Measurements from ENCODE around the gene RBM27.
A peak's percentile ranks its signal among the peaks of the same experiment; 100 is the strongest.
"Not testable (repeated sequence)": the region's sequence is repeated elsewhere in the genome, so short reads cannot be mapped to it uniquely, and the experiment has no call there.

The RBM27 gene

DNA sequence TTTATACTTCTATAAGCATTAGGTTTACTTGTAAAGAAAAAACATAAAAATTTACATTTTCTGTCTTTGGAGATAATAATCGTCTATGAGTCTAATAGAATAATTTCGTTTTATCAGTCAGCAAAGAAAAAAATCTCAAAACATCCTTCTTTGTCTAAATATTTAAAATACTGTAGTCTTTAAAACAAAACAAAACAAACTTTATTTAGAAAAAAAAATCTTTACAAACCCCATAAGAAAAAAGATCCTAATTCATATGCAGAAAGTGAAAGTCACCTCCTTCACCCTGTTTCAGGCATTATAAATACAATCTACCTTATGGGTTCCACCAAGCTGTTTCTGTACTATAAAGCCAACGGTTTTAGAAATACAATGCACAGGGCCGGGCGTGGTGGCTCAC lies 26.6 kb upstream of the RBM27 start:
- no peak overlapping the region for H3K4ac ChIP-seq (ENCODE audit: low read depth, low read length)
- H2BK5ac ChIP-seq (ENCODE audit: low read depth, low read length, poor library complexity), result no peak overlapping the region
- WGBS (ENCODE audit: extremely low coverage, insufficient coverage, insufficient read length), result no CpG with 5 or more reads among the region's 5 CpGs
- no peaks in the 10 kb centered on the region for H3K9me3 ChIP-seq (ENCODE audit: insufficient read depth, low read depth, low read length)
- H3K9ac ChIP-seq (ENCODE audit: low read length), result no peak overlapping the region
- no peak overlapping the region for H2AFZ ChIP-seq (ENCODE audit: insufficient read depth, low read length, poor library complexity)
- no peak overlapping the region for H2BK120ac ChIP-seq (ENCODE audit: insufficient read depth, low read length, poor library complexity)
- H3K18ac ChIP-seq (ENCODE audit: low read length), result no peak overlapping the region
- peaks cover 5 to 8% of the 10 kb centered on the region in 2 experiments for H3K36me3 ChIP-seq (ENCODE audit: control insufficient read depth in 1 of 2, insufficient read depth in 2 of 2, low read length in 2 of 2)
- peaks cover 2 to 3% of the 10 kb centered on the region in 2 experiments for H3K4me1 ChIP-seq (ENCODE audit: control insufficient read depth in 1 of 2, insufficient read depth in 2 of 2, low read length in 2 of 2)
- H2AK5ac ChIP-seq (ENCODE audit: low read length), result no peak overlapping the region
- no peak overlapping the region for H3K4me2 ChIP-seq (ENCODE audit: low read length)
- H3K27me3 ChIP-seq (ENCODE audit: insufficient read depth, low read length), result no peaks in the 10 kb centered on the region
- no peak overlapping the region for H4K91ac ChIP-seq (ENCODE audit: low read depth, low read length)
- no peak overlapping the region for H3K27ac ChIP-seq (ENCODE audit: low read depth, low read length)
- no peak overlapping the region for H3K4me3 ChIP-seq (ENCODE audit: low read depth, low read length)
- no peak overlapping the region for H4K8ac ChIP-seq (ENCODE audit: low read depth, low read length)
- no peak overlapping the region for H2BK12ac ChIP-seq (ENCODE audit: low read length)
- H4K12ac ChIP-seq (ENCODE audit: low read depth, low read length), result no peak overlapping the region
- no peak for DNase-seq
- H3K79me1 ChIP-seq (ENCODE audit: low read length), result no peaks in the 10 kb centered on the region
- H3K14ac ChIP-seq (ENCODE audit: low read length), result no peak overlapping the region
- H3K79me2 ChIP-seq (ENCODE audit: control insufficient read depth, insufficient read depth, low read length, poor library complexity), result peaks cover 2% of the 10 kb centered on the region
- no peak overlapping the region for H3K23ac ChIP-seq (ENCODE audit: low read length)

GRCh38 chr5:146179696-146180095 lies 23.7 kb upstream of the RBM27 start:
- DNase-seq, result no peak
- Histone ChIP-seq H4K12ac (ENCODE audit: low read depth, low read length) (no peak overlapping the region), H3K79me2 (ENCODE audit: control insufficient read depth, insufficient read depth, low read length, poor library complexity) (peaks cover 9% of the 10 kb centered on the region)

GRCh38 chr5:146183403-146183802 lies 20.0 kb upstream of the RBM27 start:
- peak overlapping the region; percentile 96 for H4K12ac ChIP-seq (ENCODE audit: low read depth, low read length)
- H2BK12ac ChIP-seq (ENCODE audit: low read length); H3K36me3 ChIP-seq (ENCODE audit: control insufficient read depth in 1 of 2, insufficient read depth in 2 of 2, low read length in 2 of 2); H3K18ac ChIP-seq (ENCODE audit: low read length); H3K9ac ChIP-seq (ENCODE audit: low read length); H2BK120ac ChIP-seq (ENCODE audit: insufficient read depth, low read length, poor library complexity); H3K9me3 ChIP-seq (ENCODE audit: insufficient read depth, low read depth, low read length); H3K27me3 ChIP-seq (ENCODE audit: insufficient read depth, low read length); H3K4ac ChIP-seq (ENCODE audit: low read depth, low read length); H3K79me1 ChIP-seq (ENCODE audit: low read length); H3K4me3 ChIP-seq (ENCODE audit: low read depth, low read length); H3K79me2 ChIP-seq (ENCODE audit: control insufficient read depth, insufficient read depth, low read length, poor library complexity); H2AK5ac ChIP-seq (ENCODE audit: low read length); DNase-seq; H3K14ac ChIP-seq (ENCODE audit: low read length); H3K4me1 ChIP-seq (ENCODE audit: control insufficient read depth in 1 of 2, insufficient read depth in 2 of 2, low read length in 2 of 2); H3K23ac ChIP-seq (ENCODE audit: low read length); H3K27ac ChIP-seq (ENCODE audit: low read depth, low read length): not testable (repeated sequence)
- peak overlapping the region; percentile 96 for H3K4me2 ChIP-seq (ENCODE audit: low read length)
- WGBS (ENCODE audit: extremely low coverage, insufficient coverage, insufficient read length), result no CpG with 5 or more reads among the region's 21 CpGs
- peak overlapping the region; percentile 71 for H4K91ac ChIP-seq (ENCODE audit: low read depth, low read length)
- peak overlapping the region; percentile 23 for H2BK5ac ChIP-seq (ENCODE audit: low read depth, low read length, poor library complexity)
- peak overlapping the region; percentile 99 for H4K8ac ChIP-seq (ENCODE audit: low read depth, low read length)
- peak overlapping the region; percentile 87 for H2AFZ ChIP-seq (ENCODE audit: insufficient read depth, low read length, poor library complexity)

More at GRCh38 chr5:146179696-146180095, 23.7 kb upstream of the RBM27 start:
- Histone ChIP-seq H3K9me3 (ENCODE audit: insufficient read depth, low read depth, low read length) (no peaks in the 10 kb centered on the region), H3K79me1 (ENCODE audit: low read length) (peaks cover 5% of the 10 kb centered on the region), H2AFZ (ENCODE audit: insufficient read depth, low read length, poor library complexity) (no peak overlapping the region), H3K4me1 (ENCODE audit: control insufficient read depth in 1 of 2, insufficient read depth in 2 of 2, low read length in 2 of 2) (peaks cover 5 to 6% of the 10 kb centered on the region in 2 experiments), H3K36me3 (ENCODE audit: control insufficient read depth in 1 of 2, insufficient read depth in 2 of 2, low read length in 2 of 2) (peaks cover 4 to 5% of the 10 kb centered on the region in 2 experiments), H3K18ac (ENCODE audit: low read length) (no peak overlapping the region), H2BK12ac (ENCODE audit: low read length) (no peak overlapping the region), H4K91ac (ENCODE audit: low read depth, low read length) (no peak overlapping the region), H3K14ac (ENCODE audit: low read length) (no peak overlapping the region), H2BK5ac (ENCODE audit: low read depth, low read length, poor library complexity) (no peak overlapping the region), H2AK5ac (ENCODE audit: low read length) (no peak overlapping the region), H3K4me2 (ENCODE audit: low read length) (no peak overlapping the region), H3K4me3 (ENCODE audit: low read depth, low read length) (no peak overlapping the region), H3K27me3 (ENCODE audit: insufficient read depth, low read length) (no peaks in the 10 kb centered on the region), H3K23ac (ENCODE audit: low read length) (no peak overlapping the region), H4K8ac (ENCODE audit: low read depth, low read length) (no peak overlapping the region), H3K27ac (ENCODE audit: low read depth, low read length) (no peak overlapping the region), H3K9ac (ENCODE audit: low read length) (no peak overlapping the region), H2BK120ac (ENCODE audit: insufficient read depth, low read length, poor library complexity) (no peak overlapping the region), H3K4ac (ENCODE audit: low read depth, low read length) (no peak overlapping the region)
- WGBS (ENCODE audit: extremely low coverage, insufficient coverage, insufficient read length), result no CpG with 5 or more reads among the region's 1 CpG

GRCh38 chr5:146185161-146185560 lies 18.2 kb upstream of the RBM27 start:
- H3K9ac ChIP-seq (ENCODE audit: low read length), result no peak overlapping the region
- no CpG with 5 or more reads among the region's 2 CpGs for WGBS (ENCODE audit: extremely low coverage, insufficient coverage, insufficient read length)
- H2BK12ac ChIP-seq (ENCODE audit: low read length), result no peak overlapping the region
- H3K79me2 ChIP-seq (ENCODE audit: control insufficient read depth, insufficient read depth, low read length, poor library complexity), result peaks cover 9% of the 10 kb centered on the region
- H2BK120ac ChIP-seq (ENCODE audit: insufficient read depth, low read length, poor library complexity), result no peak overlapping the region
- H3K4me3 ChIP-seq (ENCODE audit: low read depth, low read length), result no peak overlapping the region
- H3K4me1 ChIP-seq (ENCODE audit: control insufficient read depth in 1 of 2, insufficient read depth in 2 of 2, low read length in 2 of 2), result peaks cover 5 to 6% of the 10 kb centered on the region in 2 experiments
- H3K79me1 ChIP-seq (ENCODE audit: low read length), result peaks cover 5% of the 10 kb centered on the region
- H3K36me3 ChIP-seq (ENCODE audit: control insufficient read depth in 1 of 2, insufficient read depth in 2 of 2, low read length in 2 of 2), result no peaks in the 10 kb centered on the region
- no peak overlapping the region for H3K23ac ChIP-seq (ENCODE audit: low read length)
- no peak for DNase-seq
- no peak overlapping the region for H3K18ac ChIP-seq (ENCODE audit: low read length)
- H4K12ac ChIP-seq (ENCODE audit: low read depth, low read length), result no peak overlapping the region
- no peak overlapping the region for H3K4ac ChIP-seq (ENCODE audit: low read depth, low read length)
- no peak overlapping the region for H2AFZ ChIP-seq (ENCODE audit: insufficient read depth, low read length, poor library complexity)
- no peak overlapping the region for H2BK5ac ChIP-seq (ENCODE audit: low read depth, low read length, poor library complexity)
- no peak overlapping the region for H3K4me2 ChIP-seq (ENCODE audit: low read length)
- H3K27me3 ChIP-seq (ENCODE audit: insufficient read depth, low read length), result no peaks in the 10 kb centered on the region
- H4K8ac ChIP-seq (ENCODE audit: low read depth, low read length), result no peak overlapping the region
- H3K14ac ChIP-seq (ENCODE audit: low read length), result no peak overlapping the region
- no peak overlapping the region for H3K27ac ChIP-seq (ENCODE audit: low read depth, low read length)
- no peak overlapping the region for H4K91ac ChIP-seq (ENCODE audit: low read depth, low read length)
- H2AK5ac ChIP-seq (ENCODE audit: low read length), result no peak overlapping the region
- no peaks in the 10 kb centered on the region for H3K9me3 ChIP-seq (ENCODE audit: insufficient read depth, low read depth, low read length)
